Activated T-cell treated with anti-CD3 and anti-CD28 coated beads for 4 hours (primary cell): Measurements from ENCODE around the gene COL6A1.

ENCODE experiments used
- DNase-seq: peaks from one replicate; pipeline ENCODE4 v3.0.0-alpha.2; 2020

Gene COL6A1

GRCh38 chr21:45981151-45982091, at the start of gene COL6A1:
COL6A1 (plus strand) TSS chr21:45981770; CDS start chr21:45981851, 81 bp downstream.
- peak; percentile 32 for DNase-seq

GRCh38 chr21:45932922-45933502, 48.6 kb upstream of the COL6A1 start:
- DNase-seq = no peak

GRCh38 chr21:45934085-45934484, 47.5 kb upstream of the COL6A1 start:
- DNase-seq = no peak

- no peak for DNase-seq
These were observed 47.0 kb upstream of the COL6A1 start for GRCh38 chr21:45934554-45934953.

GRCh38 chr21:45935628-45936027, 45.9 kb upstream of the COL6A1 start:
- no peak for DNase-seq

- DNase-seq = no peak
These were observed 43.7 kb upstream of the COL6A1 start for GRCh38 chr21:45937721-45938452.

- no peak for DNase-seq
These were observed 43.2 kb upstream of the COL6A1 start for GRCh38 chr21:45938453-45938755.

- DNase-seq = no peak
These were observed 42.6 kb upstream of the COL6A1 start for GRCh38 chr21:45938811-45939520.

GRCh38 chr21:45939521-45940045, 42.0 kb upstream of the COL6A1 start:
- no peak for DNase-seq

GRCh38 chr21:45940091-45940490, 41.5 kb upstream of the COL6A1 start:
- no peak for DNase-seq

GRCh38 chr21:45940621-45941337, 40.8 kb upstream of the COL6A1 start:
- DNase-seq = no peak

GRCh38 chr21:45941338-45941710, 40.2 kb upstream of the COL6A1 start:
- no peak for DNase-seq

- DNase-seq = no peak
These were observed 39.6 kb upstream of the COL6A1 start for GRCh38 chr21:45941717-45942546.

GRCh38 chr21:45942755-45943629, 38.6 kb upstream of the COL6A1 start:
- DNase-seq = no peak

GRCh38 chr21:45943630-45944540, 37.7 kb upstream of the COL6A1 start:
- DNase-seq = no peak

GRCh38 chr21:45944601-45945000, 37.0 kb upstream of the COL6A1 start:
- no peak for DNase-seq

GRCh38 chr21:45945066-45945867, 36.3 kb upstream of the COL6A1 start:
- no peak for DNase-seq

GRCh38 chr21:45945868-45946210, 35.7 kb upstream of the COL6A1 start:
- DNase-seq = no peak
